OCI-LY7 (cell line): ENCODE data around the gene EPHA6. TPM values are rescaled to one million over a fixed set of nuclear protein-coding genes. Genes with fewer than 3 reads are reported as not detected.
A peak's percentile ranks its signal among the peaks of the same experiment; 100 is the strongest.

Experiments
- BruUV-seq: library from RNA; stranded (reverse); fragments of 400-500 nt; replicated peaks from 2 replicates; lab custom pipeline; 2021; lab: Mats Ljungman, UMichigan
- CTCF ChIA-PET: fragments of 300-600 bp; sonication (Branson Sonifier 250); formaldehyde crosslinking; loops from one replicate; lab custom pipeline; 2022; ENCODE audit warnings: antibody characterized with exemption; ENCODE audit not compliant: unreplicated experiment; lab: Charles Lee
- POLR2A ChIA-PET: fragments of 300-600 bp; sonication (Branson Sonifier 250); formaldehyde crosslinking; loops from one replicate; lab custom pipeline; 2022; ENCODE audit warnings: antibody characterized with exemption; lab: Charles Lee
- DNase-seq: peaks from one replicate; pipeline ENCODE4 v3.0.0-alpha.2; 2015; ENCODE audit warnings: low spot score
- H2AFZ ChIP-seq: fragments of 200-600 bp; sonication (generic), shearing (Covaris generic); 2 replicates; pipeline ENCODE4 v1.6.1; 2014; ENCODE audit warnings: mild to moderate bottlenecking, antibody characterized with exemption, low read length, moderate library complexity
- H3K27ac ChIP-seq: fragments of 200-600 bp; sonication (generic); 2 replicates; pipeline ENCODE4 v1.5.1; 2014; ENCODE audit warnings: mixed run types, low read depth, mild to moderate bottlenecking, moderate library complexity, low read length, inconsistent platforms; ENCODE audit not compliant: poor library complexity, severe bottlenecking
- H3K36me3 ChIP-seq: fragments of 200-600 bp; sonication (generic); 2 replicates; pipeline ENCODE4 v1.6.1; 2014; ENCODE audit warnings: mild to moderate bottlenecking, antibody characterized with exemption, low read length, moderate library complexity, mixed read lengths; ENCODE audit not compliant: insufficient read depth
- H3K4me1 ChIP-seq: fragments of 200-600 bp; sonication (generic); 2 replicates; pipeline ENCODE4 v1.5.1; 2014; ENCODE audit warnings: mild to moderate bottlenecking, low read length; ENCODE audit not compliant: insufficient read depth, poor library complexity, severe bottlenecking
- H3K4me2 ChIP-seq: fragments of 200-600 bp; sonication (generic); 2 replicates; pipeline ENCODE4 v1.6.1; 2014; ENCODE audit warnings: mild to moderate bottlenecking, low read length
- H3K4me3 ChIP-seq: fragments of 200-600 bp; sonication (generic); 2 replicates; pipeline ENCODE4 v1.5.1; 2014; ENCODE audit warnings: mild to moderate bottlenecking, low read depth, low read length; ENCODE audit not compliant: poor library complexity, severe bottlenecking
- H3K79me2 ChIP-seq: fragments of 200-600 bp; sonication (generic); 2 replicates; pipeline ENCODE4 v1.6.1; 2016; ENCODE audit warnings: low read depth, mild to moderate bottlenecking, low read length, moderate library complexity, mixed read lengths; ENCODE audit not compliant: insufficient read depth
- H3K9me2 ChIP-seq: fragments of 200-600 bp; sonication (generic); 2 replicates; pipeline ENCODE4 v1.6.1; 2016; ENCODE audit warnings: mild to moderate bottlenecking, low read length, mixed read lengths; ENCODE audit not compliant: insufficient read depth
- H3K9me3 ChIP-seq: fragments of 200-600 bp; sonication (generic); 2 replicates; pipeline ENCODE4 v1.6.1; 2014; ENCODE audit warnings: mild to moderate bottlenecking, mixed run types, low read length, mixed read lengths
- H4K20me1 ChIP-seq: fragments of 200-600 bp; sonication (generic); 2 replicates; pipeline ENCODE4 v1.6.1; 2014; ENCODE audit warnings: mild to moderate bottlenecking, antibody characterized with exemption, low read length, moderate library complexity, mixed read lengths; ENCODE audit not compliant: insufficient read depth
- CTCF ChIP-seq: fragments of 200-600 bp; sonication (generic); conservative IDR thresholded peaks from 2 replicates; pipeline ENCODE4 v1.5.1; 2014; ENCODE audit warnings: mild to moderate bottlenecking, antibody characterized with exemption, low read length, moderate library complexity, mixed read lengths
- EZH2phosphoT487 ChIP-seq: fragments of 200-600 bp; sonication (generic); IDR thresholded peaks from 2 replicates; pipeline ENCODE4 v1.6.1; 2018; ENCODE audit warnings: low read depth, borderline replicate concordance, mild to moderate bottlenecking, mixed run types, antibody characterized with exemption, low read length, moderate library complexity, mixed read lengths
- intact Hi-C: fragments of 100-400 bp; cut with micrococcal nuclease; formaldehyde crosslinking; loops from one replicate; pipeline ENCODE4 v1.10.0; 2022; ENCODE audit not compliant: unreplicated experiment
- total RNA-seq, 2 experiments: library from RNA; depleted of rRNA in 1 of 2; stranded (reverse); fragments of >200 nt in 1 of 2; shearing (Covaris generic) in 1 of 2; gene quantifications; 2 replicates each; pipeline ENCODE4 v1.2.3, GENCODE V29; 2014 to 2022

Gene EPHA6
- total RNA-seq, 2 experiments from 2014 or later, result not detected

GRCh38 chr3:97772926-97773325, 958.5 kb downstream of the EPHA6 start:
- TF ChIP-seq EZH2phosphoT487, result no peak
- TF ChIP-seq CTCF, result no peak
- Histone ChIP-seq H3K4me1 (no peaks in the 10 kb centered on the region), H3K27ac (no peak overlapping the region), H3K4me3 (no peak overlapping the region), H4K20me1 (no peaks in the 10 kb centered on the region), H3K36me3 (peaks cover 12% of the 10 kb centered on the region), H2AFZ (no peak overlapping the region), H3K9me2 (no peaks in the 10 kb centered on the region), H3K4me2 (no peak overlapping the region), H3K9me3 (no peaks in the 10 kb centered on the region), H3K79me2 (no peaks in the 10 kb centered on the region)
- BruUV-seq, result no TSS peak
- POLR2A ChIA-PET, result no interaction called here
- intact Hi-C loops, result no loop called here
- DNase-seq, result no peak
- CTCF ChIA-PET, result no interaction called here

GRCh38 chr3:97778152-97778551, 963.8 kb downstream of the EPHA6 start:
- intact Hi-C loops, result no loop called here
- Histone ChIP-seq H3K9me2 (no peaks in the 10 kb centered on the region), H4K20me1 (no peaks in the 10 kb centered on the region), H2AFZ (no peak overlapping the region), H3K4me1 (no peaks in the 10 kb centered on the region), H3K4me3 (no peak overlapping the region), H3K36me3 (no peaks in the 10 kb centered on the region), H3K27ac (no peak overlapping the region), H3K79me2 (no peaks in the 10 kb centered on the region), H3K9me3 (no peaks in the 10 kb centered on the region), H3K4me2 (no peak overlapping the region)
- DNase-seq, result no peak
- POLR2A ChIA-PET, result interaction anchor here (0.6 to 0.8 kb wide), 2 partner anchors 15 to 217 kb away, joined by 3 read pairs; no protein-coding TSS in a partner anchor
- no TSS peak for BruUV-seq
- CTCF ChIA-PET, result no interaction called here
- TF ChIP-seq CTCF, result no peak
- TF ChIP-seq EZH2phosphoT487, result no peak

GRCh38 chr3:97793420-97794019, 979.1 kb downstream of the EPHA6 start:
- TF ChIP-seq CTCF, result peak; percentile 95
- TF ChIP-seq EZH2phosphoT487, result no peak
- POLR2A ChIA-PET, result no interaction called here

More at GRCh38 chr3:97793420-97794019, 979.1 kb downstream of the EPHA6 start:
- BruUV-seq, result no TSS peak
- Histone ChIP-seq H4K20me1 (no peaks in the 10 kb centered on the region), H3K79me2 (no peaks in the 10 kb centered on the region), H3K9me3 (no peaks in the 10 kb centered on the region), H3K9me2 (no peaks in the 10 kb centered on the region), H3K4me2 (no peak overlapping the region), H2AFZ (no peak overlapping the region), H3K27ac (no peak overlapping the region), H3K36me3 (no peaks in the 10 kb centered on the region), H3K4me1 (no peaks in the 10 kb centered on the region), H3K4me3 (no peak overlapping the region)
- intact Hi-C loops, result loop anchor here (1.0 kb wide), 2 partner anchors 102 to 230 kb away; no protein-coding TSS in a partner anchor
- peak; percentile 53 for DNase-seq
- CTCF ChIA-PET, result no interaction called here
